Activated CD4-positive, alpha-beta T cell treated with anti-CD3 and anti-CD28 coated beads, Interleukin-10, Interleukin-2, amounts not matched to agents 100 ng/mL and 50 ng/mL, durations not matched to agents 16 hours and 8 hours (primary cell): ENCODE results near the gene COL24A1.
"Not testable (repeated sequence)": the region's sequence is repeated elsewhere in the genome, so short reads cannot be mapped to it uniquely, and the experiment has no call there.

Experiments used
- DNase-seq: peaks from one replicate; pipeline ENCODE4 v3.0.0-alpha.2; 2020

The COL24A1 gene

DNA sequence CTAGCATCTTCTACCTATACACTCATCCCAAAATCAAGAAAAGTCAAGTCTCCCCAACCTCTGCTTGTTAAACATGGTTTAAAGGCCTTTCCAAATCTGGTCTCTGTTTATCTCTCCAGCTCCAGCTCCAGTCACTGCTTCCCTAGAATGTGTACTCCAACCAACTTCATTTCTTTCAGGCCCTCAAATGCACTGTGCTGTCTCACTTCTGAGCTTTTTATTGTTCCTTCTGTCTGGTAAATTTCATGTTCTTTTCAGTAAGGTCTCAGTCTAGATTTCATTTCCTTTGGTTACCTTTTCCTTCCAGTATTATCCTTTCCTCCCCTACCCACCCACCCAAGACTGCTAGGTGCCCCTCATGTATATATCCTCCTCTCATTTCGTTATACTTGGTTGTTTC, 3.7 kb downstream of the COL24A1 start:
- DNase-seq, result no peak

DNA sequence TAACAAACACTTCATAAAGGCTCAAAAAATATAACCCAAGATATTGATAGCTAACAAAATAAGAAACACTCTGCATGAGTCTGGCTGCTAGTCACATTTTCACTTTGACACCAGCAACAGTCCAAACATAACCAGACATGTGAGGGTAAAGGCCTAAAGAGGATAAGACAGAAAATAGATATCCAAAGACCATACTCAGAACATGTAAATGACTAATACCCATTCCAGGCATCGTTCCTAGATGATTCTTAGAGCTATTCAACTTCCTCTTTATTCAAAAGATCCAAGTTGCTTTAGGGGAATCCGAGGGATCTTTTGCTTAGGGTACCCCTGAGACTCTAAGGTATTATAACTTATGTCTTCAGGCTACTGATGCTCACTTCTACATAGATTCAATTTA, 5.1 kb downstream of the COL24A1 start:
- DNase-seq, result no peak

GRCh38 chr1:86150553-86151055, 6.0 kb downstream of the COL24A1 start:
- DNase-seq, result no peak

- no peak for DNase-seq
Measured at GRCh38 chr1:86149591-86149990, 7.0 kb downstream of the COL24A1 start.

GRCh38 chr1:86147755-86148154, 8.8 kb downstream of the COL24A1 start:
- DNase-seq, result no peak

- no peak for DNase-seq
Measured at GRCh38 chr1:86146566-86146965, 10.0 kb downstream of the COL24A1 start.

DNA sequence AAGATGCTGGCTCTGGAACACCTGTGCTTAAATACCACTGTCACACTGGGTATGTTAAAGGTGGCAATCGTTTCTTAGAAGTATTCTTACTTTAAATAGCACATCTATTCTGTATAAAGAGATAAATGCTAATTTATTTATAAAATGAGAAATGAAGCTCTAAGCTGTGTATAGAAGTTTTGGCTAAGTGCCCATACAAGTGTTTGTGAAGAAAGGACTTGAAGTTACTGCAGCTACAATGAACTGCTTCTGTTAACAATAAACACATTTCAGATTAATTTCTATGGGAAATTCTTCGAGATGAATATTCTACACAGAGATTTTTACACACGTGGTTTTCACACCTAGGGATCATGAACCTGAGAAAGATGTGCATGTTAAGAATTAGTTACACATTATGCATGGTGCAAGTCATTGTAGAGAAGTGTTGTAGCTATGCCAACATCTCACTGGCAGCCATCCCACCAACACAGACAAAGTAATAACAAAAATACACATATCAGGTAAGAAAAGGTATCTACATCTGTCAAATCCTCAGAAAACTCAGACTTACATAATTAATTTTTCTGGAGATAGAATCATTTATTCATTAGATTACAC, 16.2 kb downstream of the COL24A1 start:
- no peak for DNase-seq

GRCh38 chr1:86138746-86139145, 17.8 kb downstream of the COL24A1 start:
- DNase-seq, result no peak

GRCh38 chr1:86137436-86137835, 19.1 kb downstream of the COL24A1 start:
- DNase-seq, result no peak

DNA sequence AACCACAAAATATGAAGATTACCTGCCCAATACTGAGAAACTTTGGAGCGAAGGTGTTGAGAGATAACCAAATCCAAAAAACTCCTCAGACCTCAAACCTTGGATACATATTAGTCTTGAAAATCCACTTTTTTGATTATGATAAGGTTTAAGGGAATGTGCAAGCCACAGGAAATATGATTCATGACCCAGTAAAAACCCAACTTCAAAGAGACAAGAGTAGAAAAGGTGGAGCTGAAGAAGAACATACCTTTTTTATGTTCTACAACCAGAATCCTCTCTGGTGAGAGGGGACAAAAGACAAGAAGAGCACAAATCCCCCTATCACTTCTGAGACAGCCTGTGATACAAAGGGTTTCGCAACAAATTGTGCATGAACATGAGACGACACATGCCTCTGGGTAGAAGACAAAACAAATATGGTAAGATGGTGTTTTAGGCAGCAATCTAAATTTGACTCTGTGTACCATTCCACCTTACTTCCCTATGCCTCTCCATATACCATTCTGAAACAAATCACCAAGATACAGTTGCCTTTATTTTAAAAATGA, 37.3 kb downstream of the COL24A1 start:
- no peak for DNase-seq

DNA sequence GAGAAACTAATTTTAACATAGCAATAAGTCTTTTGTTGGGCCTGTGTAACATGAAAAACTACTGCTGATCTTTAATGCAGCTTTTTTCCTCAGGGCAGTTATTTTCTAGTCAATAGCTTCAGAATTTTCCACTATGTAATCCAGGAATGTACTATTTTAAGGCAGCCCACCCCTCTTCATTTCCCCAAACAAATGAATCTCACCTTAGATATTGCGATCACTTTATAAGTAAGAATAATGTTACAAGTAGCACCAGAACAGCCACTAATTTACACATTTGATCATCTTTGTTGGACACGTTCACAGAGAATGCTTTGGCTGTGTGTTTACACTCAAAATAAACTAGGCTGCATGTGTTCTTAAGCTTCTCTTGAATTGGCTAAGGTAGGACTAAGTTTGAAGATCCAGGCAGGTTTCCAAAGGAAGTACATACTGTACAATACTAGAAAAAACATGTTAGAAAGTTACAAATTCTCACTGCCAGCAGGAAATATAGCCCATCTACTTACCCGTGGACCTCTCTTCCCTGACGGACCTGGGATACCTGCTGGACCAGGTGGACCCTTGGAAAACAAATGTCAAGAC, 41.7 kb downstream of the COL24A1 start:
- DNase-seq, result no peak

GRCh38 chr1:86114236-86114635, 42.3 kb downstream of the COL24A1 start:
- no peak for DNase-seq

- not testable (repeated sequence) for DNase-seq
Measured at GRCh38 chr1:86111590-86111989, 45.0 kb downstream of the COL24A1 start.

GRCh38 chr1:86110451-86111129, 46.0 kb downstream of the COL24A1 start:
- no peak for DNase-seq

DNA sequence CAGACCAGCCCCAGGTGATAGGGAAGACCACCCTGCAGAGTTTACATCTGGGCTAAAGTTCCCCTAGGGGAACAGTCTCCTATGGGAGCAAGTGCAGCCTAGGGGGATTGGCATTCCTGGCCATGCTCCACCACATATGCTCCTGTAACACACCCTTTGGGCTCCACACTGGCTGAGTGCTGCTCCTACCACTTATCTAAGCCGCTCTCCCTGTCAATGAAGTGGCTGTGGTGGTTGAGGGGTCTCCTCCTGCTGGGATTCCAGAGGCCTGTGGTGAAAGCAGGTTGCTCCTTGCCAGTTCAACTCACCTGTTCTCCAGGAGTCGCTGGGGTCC, 51.1 kb downstream of the COL24A1 start:
- DNase-seq, result no peak

GRCh38 chr1:86104606-86105532, 51.7 kb downstream of the COL24A1 start:
- no peak for DNase-seq

GRCh38 chr1:86101616-86102015, 55.0 kb downstream of the COL24A1 start:
- DNase-seq, result no peak

DNA sequence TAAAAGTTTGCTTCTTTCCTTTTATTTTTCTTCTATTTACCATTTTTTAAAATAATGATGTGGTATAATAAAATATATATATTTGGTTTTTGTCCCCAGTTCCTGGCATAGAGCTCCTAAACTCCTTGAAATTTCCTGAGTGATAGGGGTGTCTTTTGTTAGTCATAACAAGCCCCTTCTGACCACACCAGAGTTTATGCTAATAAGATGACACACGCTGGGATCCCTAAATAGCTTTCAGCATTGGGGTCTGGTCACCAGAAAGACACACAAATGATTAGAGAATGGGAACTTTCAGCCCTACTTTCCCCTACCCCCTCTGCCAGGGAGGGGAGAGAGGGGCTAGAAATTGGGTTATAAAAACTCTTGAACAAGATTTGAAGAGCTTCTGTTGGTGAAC, 56.2 kb downstream of the COL24A1 start:
- no peak for DNase-seq

DNA sequence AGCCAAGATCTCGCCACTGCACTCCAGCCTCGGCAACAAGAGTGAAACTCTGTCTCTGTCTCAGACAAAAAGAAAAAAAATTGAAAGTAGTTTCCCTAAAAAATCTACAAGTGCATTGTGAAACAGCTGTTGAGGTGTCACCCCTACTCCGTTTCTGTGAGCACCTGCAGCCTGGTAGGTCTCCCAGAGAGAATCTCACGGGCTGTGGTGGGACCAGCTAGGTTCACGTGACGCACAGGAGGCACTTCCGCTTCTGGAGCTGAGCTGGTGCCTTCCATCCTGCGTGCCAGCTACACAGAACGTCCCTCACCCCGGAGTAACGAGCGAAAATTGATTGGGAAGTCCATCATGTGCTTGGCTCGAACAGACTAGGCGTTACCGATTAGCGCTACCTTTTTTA, 66.8 kb downstream of the COL24A1 start:
- DNase-seq, result no peak

- no peak for DNase-seq
Measured at GRCh38 chr1:86085741-86086409, 70.7 kb downstream of the COL24A1 start.

DNA sequence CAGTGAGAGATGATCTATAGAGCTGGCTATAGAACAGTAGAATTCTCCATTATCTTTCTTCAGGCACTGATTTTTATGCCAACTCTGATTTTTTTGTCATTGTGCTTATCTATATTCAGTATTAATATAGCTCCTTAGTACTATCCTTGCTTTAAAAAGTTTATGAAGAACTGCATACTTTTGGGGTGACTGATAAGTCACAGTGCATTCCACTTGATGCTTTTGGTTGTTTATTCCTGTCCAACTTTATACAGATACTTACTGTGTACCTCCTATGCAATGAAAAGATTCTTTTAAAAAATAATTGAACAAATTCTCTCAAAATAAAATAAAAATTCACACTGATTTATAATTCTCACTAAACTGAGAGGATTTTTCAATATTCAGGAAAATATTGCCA, 71.6 kb downstream of the COL24A1 start:
- DNase-seq, result no peak

- DNase-seq, result no peak
Measured at GRCh38 chr1:86082183-86082582, 74.4 kb downstream of the COL24A1 start.

DNA sequence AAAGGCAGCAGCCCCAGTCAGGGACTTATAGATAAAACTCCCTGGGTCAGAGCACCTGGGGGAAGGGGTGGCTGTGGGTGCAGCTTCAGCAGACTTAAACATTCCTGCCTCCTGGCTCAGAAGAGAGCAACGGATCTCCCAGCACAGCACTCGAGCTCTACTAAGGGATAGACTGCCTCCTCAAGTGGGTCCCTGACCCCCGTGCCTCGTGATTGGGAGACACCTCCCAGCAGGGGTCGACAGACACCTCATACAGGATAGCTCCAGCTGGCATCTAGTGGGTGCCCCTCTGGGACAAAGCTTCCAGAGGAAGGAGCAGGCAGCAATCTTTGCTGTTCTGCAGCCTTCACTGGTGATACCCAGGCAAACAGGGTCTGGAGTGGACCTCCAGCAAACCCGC, 84.1 kb downstream of the COL24A1 start:
- DNase-seq, result not testable (repeated sequence)
